NK-92 (cell line): Measurements from ENCODE around the gene NUP42.
A peak's percentile ranks its signal among the peaks of the same experiment; 100 is the strongest.
"Not testable (repeated sequence)": the region's sequence is repeated elsewhere in the genome, so short reads cannot be mapped to it uniquely, and the experiment has no call there.

Experiments used
- DNase-seq: peaks from one replicate; lab custom pipeline; 2025; ENCODE audit not compliant: unreplicated experiment; lab: John Stamatoyannopoulos, UW

Gene NUP42, protein sequence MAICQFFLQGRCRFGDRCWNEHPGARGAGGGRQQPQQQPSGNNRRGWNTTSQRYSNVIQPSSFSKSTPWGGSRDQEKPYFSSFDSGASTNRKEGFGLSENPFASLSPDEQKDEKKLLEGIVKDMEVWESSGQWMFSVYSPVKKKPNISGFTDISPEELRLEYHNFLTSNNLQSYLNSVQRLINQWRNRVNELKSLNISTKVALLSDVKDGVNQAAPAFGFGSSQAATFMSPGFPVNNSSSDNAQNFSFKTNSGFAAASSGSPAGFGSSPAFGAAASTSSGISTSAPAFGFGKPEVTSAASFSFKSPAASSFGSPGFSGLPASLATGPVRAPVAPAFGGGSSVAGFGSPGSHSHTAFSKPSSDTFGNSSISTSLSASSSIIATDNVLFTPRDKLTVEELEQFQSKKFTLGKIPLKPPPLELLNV

GRCh38 chr7:23181684-23182553, at the start of gene NUP42:
TSS of gene NUP42 (plus strand) at chr7:23182048. CDS start at chr7:23182086, 38 bp downstream.
- peak; percentile 70 for DNase-seq

DNA sequence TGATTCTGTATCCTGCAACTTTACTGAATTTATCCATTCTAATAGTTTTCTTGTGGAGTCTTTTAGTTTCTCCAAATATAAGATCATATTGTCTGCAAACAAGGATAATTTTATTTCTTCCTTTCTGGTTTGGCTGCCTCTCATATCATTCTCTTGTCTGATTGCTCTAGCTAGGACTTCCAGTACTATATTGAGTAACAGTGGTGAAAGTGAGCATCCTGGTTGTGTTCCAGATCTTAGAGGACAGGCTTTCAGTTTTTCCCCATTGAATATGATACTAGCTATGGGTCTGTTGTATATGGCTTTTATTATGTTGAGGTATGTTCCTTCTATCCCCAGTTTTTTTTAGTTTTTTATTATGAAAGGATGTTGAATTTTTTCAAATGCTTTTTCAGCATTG, 48.1 kb upstream of the NUP42 start:
- no peak for DNase-seq

DNA sequence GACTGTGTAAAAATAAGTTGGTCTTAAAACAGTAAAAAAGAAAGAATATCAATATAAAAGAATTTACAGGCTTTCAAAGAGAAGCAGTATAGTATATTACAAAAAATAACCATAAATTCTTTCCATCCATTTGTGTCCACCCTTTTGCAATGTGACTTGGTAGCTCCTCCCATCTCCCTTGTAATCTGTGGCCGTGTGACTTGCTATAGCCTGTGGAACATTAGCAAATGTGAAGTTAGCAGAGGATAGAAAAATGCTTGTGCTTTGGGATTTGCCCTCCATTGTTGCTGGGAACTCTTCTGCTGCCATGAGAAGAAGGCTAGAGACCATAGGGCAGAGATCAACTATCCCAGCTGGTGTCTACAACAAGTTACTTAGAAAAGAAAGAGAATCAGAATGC, 46.1 kb upstream of the NUP42 start:
- DNase-seq, result no peak

- no peak for DNase-seq
These were observed 45.6 kb upstream of the NUP42 start for GRCh38 chr7:23136216-23136615.

DNA sequence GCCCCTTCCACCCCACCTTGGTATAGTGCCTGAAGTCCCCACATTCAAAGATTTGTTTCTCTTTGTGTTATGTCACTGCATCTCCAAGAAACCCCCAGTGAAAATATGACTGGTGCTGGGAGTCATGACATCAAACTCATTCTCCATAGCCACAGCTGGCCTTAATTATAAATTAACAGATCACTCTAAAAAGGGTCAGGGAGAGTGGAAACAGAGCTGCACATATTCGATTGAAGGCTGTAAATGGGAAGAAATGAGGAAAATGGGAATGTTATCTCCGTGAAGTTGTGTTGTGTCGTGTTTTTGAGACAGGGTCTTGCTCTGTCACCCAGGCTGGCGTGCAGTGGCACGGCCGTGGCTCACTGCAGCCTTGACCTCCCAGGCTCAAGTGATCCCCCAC, 24.2 kb upstream of the NUP42 start:
- DNase-seq, result no peak

DNA sequence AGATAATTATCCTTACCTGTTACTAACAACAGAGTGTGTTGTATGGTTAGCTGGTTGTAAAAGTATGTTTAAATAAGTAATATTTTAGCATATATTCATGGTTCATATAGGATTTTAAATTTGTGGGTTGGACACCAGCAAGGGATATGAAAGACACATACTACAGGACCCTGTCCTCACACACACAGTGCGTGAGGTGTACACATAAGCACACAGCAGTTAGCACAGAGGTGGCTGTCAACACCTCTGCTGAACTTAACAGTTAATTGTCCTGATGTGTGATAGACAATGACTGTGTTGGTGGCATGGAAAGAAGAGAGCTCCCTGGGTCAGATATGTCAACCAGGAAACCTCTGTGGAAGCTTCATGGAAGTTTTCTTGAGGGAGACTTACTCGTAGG, 23.3 kb upstream of the NUP42 start:
- no peak for DNase-seq

GRCh38 chr7:23161482-23161881, 20.4 kb upstream of the NUP42 start:
- DNase-seq, result no peak

- no peak for DNase-seq
These were observed 17.0 kb upstream of the NUP42 start for GRCh38 chr7:23164846-23165245.

DNA sequence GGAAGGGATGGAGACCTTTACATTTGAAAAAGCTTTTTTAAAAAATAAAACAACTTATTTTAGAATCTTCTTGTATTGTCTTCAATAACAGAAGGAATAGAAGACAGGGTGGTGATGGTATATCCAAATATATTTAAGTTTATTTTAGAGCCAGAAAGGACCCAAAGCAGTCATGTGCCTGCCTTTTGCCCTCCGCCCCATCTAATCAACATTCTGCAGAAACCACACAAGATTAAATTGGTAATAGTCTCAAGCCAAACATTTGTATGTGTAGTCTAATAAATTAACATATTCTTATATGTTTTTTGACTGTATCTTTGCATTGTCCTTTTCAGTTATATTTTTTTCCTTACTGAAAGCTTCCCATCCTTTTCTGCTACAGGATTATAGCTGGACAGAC, 16.5 kb upstream of the NUP42 start:
- no peak for DNase-seq

DNA sequence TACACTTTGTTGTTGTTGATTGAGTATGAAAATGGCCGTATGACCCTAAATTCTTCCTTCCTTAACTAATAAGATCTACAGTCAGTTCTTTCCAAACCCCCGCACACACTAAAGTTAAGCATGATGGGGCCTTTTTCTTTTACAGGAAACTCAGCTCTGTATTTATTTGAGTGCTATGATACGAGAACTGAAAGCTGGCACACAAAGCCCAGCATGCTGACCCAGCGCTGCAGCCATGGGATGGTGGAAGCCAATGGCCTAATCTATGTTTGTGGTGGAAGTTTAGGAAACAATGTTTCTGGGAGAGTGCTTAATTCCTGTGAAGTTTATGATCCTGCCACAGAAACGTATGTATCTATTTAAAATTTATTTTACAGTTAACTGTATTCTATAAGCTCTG, 14.2 kb upstream of the NUP42 start:
- DNase-seq, result no peak

GRCh38 chr7:23168111-23168885, 13.6 kb upstream of the NUP42 start:
- no peak for DNase-seq

- DNase-seq, result no peak
These were observed 5.9 kb upstream of the NUP42 start for GRCh38 chr7:23175938-23176337.

DNA sequence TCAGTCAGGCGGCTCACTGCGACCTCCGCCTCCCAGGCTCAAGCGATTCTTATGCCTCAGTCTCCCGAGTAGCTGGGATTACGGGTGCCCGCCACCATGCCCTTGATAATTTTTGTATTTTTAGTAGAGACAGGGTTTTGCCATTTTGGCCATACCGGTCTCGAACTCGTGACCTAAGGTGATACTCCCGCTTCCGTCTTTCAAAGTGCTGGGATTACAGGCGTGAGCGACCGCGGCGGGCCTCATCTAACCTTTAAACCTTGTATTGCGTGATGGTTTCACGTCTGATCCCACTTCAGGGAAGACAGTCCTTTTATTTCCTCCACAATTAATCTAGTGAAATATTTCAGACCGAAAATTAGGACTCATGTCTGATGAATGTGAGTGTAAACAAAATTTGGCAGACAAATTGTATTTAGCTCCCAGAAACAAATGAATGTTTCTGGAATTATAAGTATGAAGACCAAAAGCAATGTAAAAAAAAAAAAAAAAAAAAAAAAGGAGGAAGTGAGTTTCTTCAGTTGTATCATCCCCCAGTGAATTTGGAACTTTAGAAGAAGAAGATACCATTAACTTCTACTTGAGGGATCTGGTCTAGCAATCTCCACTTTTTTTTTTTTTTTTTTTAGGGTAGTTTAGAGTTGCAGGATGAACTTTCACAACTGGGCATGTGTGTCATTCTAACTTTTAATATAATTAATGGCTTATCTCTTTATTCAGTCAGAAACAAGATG, 1.6 kb downstream of the NUP42 start:
- no peak for DNase-seq

GRCh38 chr7:23184291-23184690, 2.4 kb downstream of the NUP42 start:
- no peak for DNase-seq

- no peak for DNase-seq
These were observed 3.0 kb downstream of the NUP42 start for GRCh38 chr7:23184709-23185359.

- DNase-seq, result no peak
These were observed 4.1 kb downstream of the NUP42 start for GRCh38 chr7:23185980-23186379.

GRCh38 chr7:23191022-23191421, 9.2 kb downstream of the NUP42 start:
- no peak for DNase-seq

DNA sequence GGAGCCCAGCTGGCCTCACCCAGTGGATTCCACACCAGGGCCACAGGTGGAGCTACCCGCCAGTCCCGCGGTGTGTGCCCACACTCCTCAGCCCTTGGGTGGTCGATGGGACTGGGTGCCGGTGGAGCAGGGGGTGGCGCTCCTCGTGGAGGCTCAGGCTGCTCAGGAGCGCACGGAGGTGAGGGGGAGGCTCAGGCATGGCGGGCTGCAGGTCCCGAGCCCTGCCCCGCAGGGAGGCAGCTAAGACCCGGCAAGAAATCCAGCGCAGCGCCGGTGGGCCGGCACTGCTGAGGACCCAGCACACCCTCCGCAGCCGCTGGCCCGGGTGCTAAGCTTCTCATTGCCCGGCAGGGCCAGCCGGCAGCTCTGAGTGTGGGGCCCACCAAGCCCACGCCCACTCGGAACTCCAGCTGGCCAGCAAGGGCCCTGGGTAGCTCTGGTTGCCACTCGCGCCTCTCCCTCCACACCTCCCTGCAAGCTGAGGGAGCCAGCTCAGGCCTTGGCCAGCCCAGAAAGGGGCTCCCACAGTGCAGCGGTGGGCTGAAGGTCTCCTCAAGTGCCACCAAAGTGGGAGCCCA, 11.9 kb downstream of the NUP42 start:
- DNase-seq, result not testable (repeated sequence)

- no peak for DNase-seq
These were observed 14.5 kb downstream of the NUP42 start for GRCh38 chr7:23196306-23196705.

DNA sequence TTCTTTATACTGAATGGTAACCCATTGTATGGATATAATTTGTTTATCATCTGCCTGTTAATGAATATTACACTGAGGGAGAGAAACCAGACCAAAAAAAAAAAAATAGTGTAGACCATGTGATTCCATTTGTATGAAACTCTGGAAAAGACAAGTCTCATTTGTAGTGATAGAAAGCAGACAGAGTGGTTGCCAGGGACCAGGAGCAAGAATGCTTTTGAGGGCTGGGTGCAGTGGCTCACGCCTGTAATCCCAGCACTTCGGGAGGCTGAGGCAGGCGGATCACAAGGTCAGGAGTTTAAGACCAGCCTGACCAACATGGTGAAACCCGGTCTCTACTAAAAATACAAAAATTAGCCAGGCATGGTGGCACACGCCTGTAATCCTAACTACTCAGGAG, 15.9 kb downstream of the NUP42 start:
- DNase-seq, result not testable (repeated sequence)
